HG03060 (cell line): ENCODE results near the gene AFAP1.

Experiments used
- ATAC-seq: cut with Tn5 transposase; IDR thresholded peaks from one replicate; pipeline ENCODE4 v1.9.1; 2021; ENCODE audit warnings: low read depth, moderate number of reproducible peaks; ENCODE audit not compliant: unreplicated experiment

Gene AFAP1

DNA sequence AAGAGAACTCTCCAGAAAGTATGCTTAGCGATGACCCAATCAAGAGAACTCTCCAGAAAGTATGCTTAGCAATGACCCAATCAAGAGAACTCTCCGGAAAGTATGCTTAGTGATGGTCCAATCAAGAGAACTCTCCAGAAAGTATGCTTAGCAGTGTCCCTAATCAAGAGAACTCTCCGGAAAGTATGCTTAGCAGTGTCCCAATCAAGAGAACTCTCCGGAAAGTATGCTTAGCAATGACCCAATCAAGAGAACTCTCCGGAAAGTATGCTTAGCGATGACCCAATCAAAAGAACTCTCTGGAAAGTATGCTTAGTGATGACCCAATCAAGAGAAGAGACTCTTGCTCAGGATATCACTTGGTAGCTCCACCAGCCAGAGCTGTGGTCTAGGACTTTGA is 92.5 kb downstream of the AFAP1 start:
- ATAC-seq = no peak

DNA sequence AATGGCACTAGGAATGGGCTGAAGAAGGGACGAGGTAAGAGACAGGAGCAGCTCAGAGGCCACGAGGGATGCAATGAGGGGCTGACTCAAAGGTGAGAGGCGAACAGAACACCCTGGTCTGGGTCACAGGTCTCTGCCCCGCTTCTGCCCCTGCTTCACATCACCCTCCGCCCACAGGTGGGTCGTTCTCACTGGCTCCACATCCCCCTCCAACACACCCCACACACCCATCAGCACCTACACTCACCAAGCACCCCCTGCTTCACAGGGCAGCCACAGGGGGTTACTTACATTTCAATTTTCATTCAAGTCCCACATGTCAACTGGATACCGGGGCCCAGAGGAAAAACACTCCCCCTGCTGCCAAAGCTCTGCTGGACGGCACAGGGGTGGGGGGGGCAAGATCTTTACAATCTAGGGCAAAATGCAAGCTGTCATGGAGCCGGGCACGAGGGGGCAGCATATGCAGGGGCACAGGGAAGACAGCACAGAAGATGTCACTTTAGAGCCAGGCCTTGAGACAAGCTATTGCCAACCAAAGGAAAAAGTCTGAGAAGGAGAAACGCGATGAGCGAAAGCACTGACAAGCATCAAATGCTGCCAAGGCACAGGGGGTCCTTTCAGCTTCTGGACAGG is 94.0 kb downstream of the AFAP1 start:
- ATAC-seq = no peak

DNA sequence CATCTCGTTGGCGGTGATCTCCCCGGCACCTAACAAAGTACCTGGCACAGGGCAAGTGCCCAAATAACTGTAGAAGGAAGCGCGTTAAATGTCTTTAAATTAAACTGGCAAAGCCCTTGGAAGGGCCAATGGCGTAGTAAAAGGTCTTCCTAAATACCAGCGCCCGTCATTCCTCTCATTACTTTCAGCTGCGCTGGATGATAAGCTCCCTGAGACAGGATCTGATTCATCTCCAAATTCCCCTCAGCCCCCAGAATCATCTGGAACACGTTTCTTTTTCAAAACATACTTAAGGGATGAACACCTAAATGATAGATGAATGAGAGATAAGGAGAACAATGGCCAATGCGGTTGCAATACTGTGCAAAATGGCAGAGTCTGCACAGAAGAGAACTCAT is 95.1 kb downstream of the AFAP1 start:
- ATAC-seq = no peak

DNA sequence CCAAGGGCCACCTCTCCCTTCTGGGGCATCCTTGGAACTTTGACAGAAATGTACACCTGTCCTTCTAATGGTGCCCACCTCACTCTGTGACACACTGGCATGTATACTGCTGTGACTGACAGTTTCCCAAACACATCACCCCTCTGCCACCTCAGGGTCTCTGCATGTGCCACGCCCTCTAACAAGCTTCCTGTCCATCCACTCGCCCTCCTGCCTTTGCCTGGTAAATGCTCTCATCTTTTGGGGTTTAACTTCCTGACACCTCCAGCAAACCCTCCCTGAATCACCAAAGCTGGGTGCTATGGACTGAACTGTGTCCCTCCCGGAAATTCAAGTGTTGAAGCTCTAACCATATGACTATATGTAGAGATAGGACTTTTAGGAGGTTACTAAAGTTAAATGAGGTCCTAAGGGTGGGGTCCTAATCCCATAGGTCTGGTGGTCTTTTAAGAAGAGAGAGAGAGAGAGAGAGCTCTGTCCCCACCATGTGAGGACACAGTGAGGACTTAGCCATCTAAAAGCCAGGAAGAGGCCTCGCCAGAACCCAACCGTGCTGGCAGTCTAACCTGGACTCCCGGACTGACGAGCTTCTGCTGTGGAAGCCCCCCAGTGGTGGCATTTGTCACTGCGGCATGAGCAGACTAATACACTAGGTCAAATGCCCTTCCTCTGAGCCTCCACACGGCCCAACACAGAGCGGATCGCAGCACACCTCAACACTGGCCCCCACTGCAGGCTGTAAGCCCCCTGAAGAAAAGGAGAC is 95.6 kb downstream of the AFAP1 start:
- ATAC-seq = no peak

DNA sequence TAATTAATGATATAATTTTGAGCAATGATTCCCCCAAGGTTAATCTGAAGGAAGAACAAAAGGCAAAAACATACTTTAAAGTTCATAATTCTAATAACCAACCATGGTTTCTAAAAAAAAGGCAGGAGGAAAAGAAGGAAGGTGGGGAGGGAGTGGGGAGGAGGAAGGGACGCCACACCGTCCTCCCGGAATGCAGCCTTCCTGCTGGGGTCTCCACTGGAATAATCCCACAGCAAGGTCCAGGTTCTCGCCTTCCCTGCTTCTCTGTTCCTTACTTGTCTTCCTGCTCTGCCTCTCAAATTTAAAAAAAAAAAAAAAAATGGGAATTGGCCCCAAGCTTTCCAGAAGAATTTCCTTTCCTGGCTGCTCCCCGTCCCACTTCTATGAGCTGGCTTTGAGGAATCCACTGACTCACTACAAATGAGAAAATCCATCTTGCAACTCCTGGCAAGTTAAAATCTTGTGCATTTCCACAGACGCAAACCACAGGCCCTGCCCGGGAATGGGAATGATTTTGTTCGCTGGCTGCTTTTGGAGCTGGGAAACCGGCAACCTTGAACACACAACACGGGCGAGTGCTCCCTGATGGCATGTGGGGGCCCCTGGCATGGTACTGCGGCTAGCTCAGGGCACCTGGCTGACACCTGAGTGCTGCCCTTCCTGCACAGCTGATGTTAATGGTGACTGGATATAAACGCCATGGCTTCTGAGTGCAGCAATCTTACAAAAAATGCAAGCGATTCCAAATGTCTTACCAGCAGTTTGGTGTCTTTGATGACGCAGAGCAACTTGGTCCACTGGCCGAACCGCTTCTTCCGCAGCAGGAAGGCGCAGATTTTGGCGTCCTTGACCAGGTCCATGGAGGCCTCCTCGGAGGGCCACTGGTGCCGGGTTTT is 97.0 kb downstream of the AFAP1 start:
- no peak for ATAC-seq

DNA sequence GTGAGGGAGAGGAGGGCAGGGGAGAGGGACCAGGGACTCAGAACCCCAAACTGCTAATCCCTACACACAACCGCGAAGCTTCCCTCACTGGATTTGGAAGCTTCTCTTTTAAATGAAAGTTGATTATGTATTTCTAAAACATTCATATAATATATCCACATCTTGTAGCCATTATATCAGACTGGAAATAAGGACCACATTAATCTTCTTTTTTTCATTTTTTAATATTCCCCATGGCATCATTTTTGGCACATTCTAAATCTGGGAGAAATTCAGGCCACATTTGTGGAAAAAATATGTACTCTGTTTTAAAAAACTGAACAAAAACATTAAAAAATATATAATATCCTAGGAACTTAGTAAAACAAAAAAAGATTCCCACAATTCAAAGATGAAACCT is 97.8 kb downstream of the AFAP1 start:
- ATAC-seq = no peak

DNA sequence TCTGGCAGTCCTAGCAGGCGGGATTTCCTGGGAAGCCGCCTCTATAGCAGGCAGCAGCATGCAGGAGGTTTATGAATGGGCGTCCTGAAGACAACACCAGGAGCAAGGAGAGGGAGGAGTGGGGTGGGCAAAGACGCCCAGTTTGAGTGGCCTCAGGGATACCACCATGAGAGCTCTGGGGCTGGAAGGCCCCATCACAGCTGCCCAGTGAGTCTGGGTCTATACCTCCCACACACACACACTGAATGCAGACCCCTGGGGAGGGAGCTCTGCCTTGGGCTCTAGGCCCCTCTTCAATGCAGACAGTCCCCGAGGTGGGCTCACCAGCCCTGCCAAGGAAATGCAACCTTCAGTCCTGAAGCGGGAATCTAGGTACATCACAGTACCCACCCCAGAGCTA is 98.6 kb downstream of the AFAP1 start:
- no peak for ATAC-seq

DNA sequence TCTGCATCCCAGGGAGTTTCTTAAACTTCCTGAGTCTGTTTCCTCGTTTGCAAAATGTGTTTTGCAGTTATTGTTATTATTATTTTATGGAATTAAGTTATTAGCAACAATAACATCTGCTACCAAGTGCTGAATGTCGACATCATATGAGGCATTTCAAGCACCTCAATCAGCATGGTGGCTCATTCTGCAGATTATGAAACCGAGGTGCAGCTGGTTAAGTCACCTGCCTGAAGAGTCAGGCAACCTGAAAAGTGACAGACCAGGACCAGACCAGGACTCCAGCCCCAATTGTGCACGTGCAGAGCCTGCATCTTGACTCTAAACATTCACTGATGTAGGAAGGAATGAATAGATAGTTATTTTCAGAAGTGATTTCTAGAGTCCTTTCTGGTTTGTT is 99.8 kb downstream of the AFAP1 start:
- no peak for ATAC-seq

DNA sequence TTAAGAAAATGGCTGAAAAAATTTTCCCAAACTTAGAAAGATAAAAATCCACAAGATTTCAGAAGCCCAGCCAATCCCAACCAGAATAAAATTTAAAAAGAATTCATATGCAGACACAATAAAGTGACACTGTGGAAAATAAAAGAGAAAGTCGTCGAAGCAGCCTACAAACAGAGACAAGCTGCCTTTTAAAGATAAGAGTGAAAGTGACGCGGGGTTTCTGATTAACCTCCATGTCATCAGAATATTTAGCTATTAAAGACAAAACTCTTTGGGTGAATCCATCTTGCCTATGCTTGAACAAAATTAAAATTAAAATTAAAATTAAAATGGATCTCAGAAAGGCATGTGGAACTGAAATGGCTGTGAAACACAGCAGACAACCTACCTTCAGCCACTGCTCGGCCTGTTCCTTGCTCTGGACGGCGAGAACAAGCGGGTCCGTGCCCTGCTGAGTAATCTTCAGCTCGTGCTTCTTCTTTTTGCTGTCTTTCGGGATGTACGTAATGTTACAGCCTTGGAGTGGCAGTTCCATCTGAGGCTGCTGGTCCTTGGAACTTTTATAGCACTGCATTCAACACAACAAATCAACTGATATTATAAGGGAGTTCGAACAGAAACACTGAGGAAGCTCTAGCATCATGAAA is 101.4 kb downstream of the AFAP1 start:
- ATAC-seq = no peak

DNA sequence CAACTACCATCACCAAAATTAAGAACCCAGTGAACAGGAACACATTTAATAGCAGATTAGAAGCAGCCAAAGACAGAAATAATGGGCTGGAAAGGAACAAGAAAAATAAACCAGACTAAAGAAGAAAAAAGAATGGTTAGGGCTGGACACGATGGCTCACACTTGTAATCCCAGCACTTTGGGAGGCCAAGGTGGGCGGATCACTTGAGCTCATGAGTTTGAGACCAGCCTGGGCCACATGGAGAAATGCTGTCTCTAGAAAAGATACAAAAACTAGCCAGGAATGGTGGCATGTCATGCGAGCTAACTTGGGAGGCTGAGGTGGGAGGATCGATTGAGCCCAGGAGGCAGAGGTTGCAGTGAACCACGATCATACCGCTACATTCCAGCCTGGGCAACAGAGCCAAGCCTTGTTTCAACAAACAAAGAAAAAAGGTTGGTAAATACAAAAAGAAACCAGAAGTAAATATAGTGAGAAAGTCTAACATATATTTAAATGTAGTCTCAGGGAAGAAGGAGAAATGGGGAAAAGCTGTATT is 102.0 kb downstream of the AFAP1 start:
- no peak for ATAC-seq

DNA sequence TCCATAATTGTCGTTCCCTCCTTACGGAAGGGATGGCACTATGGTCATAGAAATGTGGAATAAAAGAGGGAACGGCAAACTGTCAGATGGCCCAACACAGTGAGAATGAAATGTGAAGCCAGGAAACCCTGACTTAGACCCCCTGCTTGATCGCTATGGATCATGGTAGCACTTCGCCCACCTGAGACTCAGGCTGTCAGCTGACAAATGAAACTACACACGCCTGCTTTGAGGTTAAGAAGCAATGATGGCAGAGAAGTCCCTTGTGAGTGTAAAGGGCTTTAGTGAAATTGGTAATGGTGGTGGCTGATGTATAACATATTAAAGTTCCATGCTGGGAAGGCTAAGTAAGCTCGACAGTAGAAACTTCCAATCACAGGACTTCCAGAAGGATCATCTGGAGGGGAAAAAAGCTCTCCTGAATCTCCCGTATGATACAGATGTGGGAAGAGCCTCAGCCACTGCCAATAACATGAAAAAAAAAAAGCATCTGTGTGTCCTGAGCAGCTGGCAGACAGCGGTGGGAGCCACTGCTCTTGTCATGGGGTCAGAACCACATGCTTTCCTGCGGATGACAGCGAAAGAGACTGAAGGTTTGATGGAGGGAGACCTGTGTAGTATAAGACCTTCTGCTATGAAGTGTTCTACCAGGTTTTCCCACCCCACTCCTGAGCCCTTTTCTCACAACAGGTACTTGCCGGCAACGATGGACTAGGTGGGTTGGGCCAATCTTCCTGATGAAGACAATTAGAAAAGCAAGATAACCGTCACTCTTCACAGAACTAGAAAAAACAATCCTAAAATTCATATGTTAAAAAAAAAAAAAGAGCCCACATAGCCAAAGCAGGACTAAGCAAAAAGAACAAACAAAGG is 107.6 kb downstream of the AFAP1 start:
- ATAC-seq = no peak

DNA sequence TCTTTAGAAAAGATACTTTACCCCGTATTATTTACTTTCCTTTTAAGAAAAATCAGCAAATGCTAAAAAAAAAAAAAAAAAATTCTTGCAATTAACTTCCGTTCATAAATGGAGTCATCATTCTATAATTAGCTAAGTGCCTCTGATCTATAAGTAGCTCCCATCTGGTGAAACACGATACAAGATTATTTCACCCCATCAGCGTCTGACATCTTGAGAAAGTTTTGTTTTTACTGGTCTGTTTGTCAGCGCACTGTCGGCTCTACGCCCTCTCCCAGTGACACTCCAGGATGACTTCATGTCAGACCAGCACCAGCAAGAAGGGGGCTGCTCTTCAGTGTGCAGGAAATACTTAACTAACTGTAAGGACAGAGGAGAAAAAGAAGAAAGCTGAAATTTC is 108.3 kb downstream of the AFAP1 start:
- no peak for ATAC-seq

DNA sequence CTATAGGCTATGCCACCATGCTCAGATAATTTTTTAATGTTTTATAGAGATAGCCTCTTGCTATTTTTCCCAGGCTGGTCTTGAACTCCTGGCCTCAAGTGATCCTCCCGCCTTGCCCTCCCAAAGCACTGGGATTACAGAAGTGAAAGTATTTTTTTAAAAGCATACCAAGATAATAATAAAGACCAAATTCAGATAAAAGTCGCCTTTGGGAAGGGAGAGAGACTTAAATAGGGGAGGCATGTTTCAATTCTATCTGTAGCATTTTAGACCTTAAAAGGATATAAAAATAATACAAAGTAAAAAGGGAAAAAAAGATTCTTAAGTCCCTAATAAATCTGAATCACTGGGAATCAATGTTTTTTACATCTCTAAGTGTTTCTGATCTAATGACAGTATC is 108.9 kb downstream of the AFAP1 start:
- no peak for ATAC-seq

DNA sequence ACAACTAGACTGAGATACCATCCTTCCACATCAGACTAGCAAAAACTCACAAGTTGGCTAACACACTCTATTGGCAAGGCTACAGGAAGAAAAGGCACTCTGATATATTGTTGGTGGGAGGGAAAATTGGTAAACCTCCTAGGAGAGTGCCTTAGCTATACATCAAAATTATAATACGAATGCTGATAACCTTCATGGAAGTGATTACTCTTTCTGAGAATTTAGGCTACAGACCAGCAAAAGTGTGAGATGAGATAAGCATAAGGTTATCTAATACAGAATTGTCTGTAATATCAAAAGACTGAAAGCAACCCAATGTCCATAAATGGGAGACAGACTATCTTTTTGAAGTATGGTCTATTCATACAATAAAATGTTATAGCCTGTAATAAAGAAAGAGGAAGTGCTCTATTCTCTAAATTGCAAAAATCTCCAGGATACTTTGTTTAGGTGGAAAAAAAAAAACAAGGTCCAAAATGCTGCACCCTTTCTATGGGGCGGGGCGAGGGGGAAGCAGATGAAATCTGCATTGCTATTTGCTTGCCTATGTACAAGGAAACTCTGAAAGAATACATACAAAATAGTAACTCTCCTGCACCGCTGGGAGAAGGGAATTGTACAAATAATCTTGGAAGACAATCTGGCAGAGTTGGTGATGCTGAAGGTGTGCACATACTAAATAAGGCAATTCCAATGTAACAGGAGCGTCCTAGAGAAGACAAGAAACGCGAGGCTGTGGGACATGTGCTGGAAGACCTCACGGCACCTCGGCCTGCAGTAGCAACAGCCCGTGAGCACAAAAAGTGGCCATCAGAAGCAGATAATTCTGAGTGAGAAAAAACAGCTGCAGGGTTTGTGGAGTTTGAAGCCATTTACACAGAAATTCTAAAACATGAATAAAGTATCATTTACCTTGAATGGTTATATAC is 109.7 kb downstream of the AFAP1 start:
- ATAC-seq = no peak

DNA sequence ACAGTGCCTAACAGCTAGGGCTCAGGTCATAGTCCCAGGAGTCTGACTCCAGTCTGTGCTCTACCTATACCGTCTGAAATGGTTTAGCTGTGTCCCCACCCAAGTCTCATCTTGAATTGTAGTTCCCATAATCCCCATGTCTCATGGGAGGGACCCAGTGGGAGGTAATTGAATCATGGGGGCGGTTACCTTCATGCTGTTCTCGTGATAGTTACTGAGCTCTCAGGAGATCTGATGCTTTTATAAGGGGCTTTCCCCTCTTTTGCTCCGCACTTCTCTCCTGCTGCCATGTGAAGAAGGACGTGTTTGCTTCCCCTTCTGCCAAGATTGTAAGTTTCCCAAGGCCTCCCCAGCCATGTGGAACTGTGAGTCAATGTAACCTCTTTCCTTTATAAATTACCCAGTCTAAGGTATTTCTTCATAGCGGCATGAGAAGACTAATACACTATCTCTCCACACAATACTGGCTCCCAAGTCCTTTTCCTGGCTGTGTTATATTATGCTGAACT is 110.8 kb downstream of the AFAP1 start:
- no peak for ATAC-seq

DNA sequence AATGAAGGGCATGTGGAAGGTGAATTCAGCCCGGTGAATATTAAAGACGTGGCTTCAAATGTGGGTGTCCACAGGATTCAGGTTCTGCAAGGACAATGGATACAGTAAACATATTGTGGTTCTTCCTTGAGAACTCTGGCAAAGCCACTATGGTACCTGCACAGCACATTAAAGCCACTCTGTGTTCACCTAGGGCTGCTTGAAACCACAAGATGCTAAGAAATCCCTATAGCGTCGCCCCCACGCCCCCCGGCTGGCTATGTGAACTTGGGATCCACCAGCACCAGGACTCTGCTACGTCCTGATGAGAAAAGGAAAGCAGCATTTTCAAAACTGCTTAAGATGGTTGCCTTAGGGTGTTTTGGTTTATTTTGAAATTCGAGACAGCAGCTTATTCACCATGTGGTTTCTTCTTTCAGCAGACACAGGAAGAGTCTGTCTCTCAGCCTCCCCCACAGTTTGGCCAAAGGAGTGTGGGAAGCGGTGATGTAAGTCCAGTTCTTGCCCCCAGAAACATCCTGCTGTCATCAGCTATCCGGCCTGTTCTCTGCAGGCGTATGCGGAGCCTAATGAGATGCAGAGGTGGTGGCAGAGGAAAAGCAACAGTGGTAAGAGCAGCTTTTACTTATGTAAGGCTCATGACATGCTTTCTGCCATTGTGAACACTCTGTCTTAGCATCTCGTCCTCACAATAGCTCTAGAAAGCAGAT is 111.5 kb downstream of the AFAP1 start:
- no peak for ATAC-seq

DNA sequence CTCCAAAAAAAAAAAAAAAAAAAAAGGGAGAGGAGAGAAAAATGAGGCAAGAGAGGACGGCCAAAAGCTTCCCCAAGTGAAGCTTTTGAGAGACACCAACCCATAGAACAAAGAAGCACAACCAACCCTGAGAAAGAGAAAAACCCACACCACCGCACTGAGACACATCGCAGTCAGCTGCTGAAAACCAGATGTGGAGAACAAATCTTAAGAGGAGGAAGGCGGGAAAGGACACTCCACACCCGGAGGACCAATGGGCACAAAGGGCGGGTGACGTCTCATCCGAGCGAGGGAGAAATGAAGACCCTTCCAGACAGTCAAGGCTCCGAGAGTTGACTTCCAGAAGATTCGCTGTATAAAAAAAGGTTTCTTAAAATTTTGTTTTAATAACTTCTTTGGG is 112.1 kb downstream of the AFAP1 start:
- no peak for ATAC-seq

DNA sequence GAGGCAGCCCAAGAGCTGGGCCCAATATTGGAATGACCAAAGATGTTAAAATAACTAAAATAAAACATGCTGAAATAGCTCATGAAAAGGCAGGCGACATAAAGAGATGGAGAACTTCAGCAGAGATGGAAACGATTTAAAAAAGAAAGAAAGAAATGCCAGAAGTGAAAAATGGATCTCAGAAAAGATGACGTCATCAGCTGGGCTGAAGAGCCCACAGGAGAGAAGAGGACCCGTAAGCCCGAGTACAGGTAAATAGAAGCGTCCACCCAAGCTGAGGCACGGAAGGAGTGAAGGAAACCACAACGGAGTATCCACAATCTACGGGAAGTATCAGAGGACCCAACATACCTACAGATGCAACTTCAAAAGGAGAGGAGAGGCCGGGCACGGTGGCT is 112.8 kb downstream of the AFAP1 start:
- no peak for ATAC-seq
